HEK293T (cell line): ENCODE results near the gene MEPCE.

Experiments used
- CTCF ChIA-PET: fragments of 350-600 bp; formaldehyde crosslinking; extraction: SDS; loops from one replicate; lab custom pipeline; 2021; ENCODE audit warnings: antibody characterized with exemption, inconsistent platforms; lab: Yijun Ruan, JAX
- POLR2A ChIA-PET: fragments of 350-600 bp; formaldehyde crosslinking; extraction: SDS; loops from one replicate; lab custom pipeline; 2020; ENCODE audit warnings: antibody characterized with exemption, inconsistent platforms; lab: Yijun Ruan, JAX
- DNase-seq: peaks from one replicate; pipeline ENCODE4 v3.0.0; 2012; ENCODE audit warnings: mixed read lengths; ENCODE audit errors: extremely low spot score
- ARNT ChIP-seq: fragments of 450-650 bp; IDR thresholded peaks from 2 replicates; pipeline ENCODE4 v1.6.1; 2017; ENCODE audit warnings: mild to moderate bottlenecking
- BHLHE40 ChIP-seq: fragments of 450-650 bp; IDR thresholded peaks from 2 replicates; pipeline ENCODE4 v1.6.1; 2016; ENCODE audit warnings: mild to moderate bottlenecking, moderate library complexity, borderline replicate concordance
- CTBP1 ChIP-seq: fragments of 450-650 bp; IDR thresholded peaks from 2 replicates; pipeline ENCODE4 v1.6.1; 2016; ENCODE audit warnings: borderline replicate concordance
- ELF4 ChIP-seq: fragments of 450-650 bp; IDR thresholded peaks from 2 replicates; pipeline ENCODE4 v1.6.1; 2017; ENCODE audit warnings: antibody characterized with exemption
- FOXA1 ChIP-seq: fragments of 450-650 bp; IDR thresholded peaks from 2 replicates; pipeline ENCODE4 v1.6.1; 2016; ENCODE audit warnings: mild to moderate bottlenecking
- FOXK2 ChIP-seq: fragments of 450-650 bp; IDR thresholded peaks from 2 replicates; pipeline ENCODE4 v1.6.1; 2016; ENCODE audit warnings: mild to moderate bottlenecking
- FOXM1 ChIP-seq: fragments of 450-650 bp; IDR thresholded peaks from 2 replicates; pipeline ENCODE4 v1.6.1; 2017; ENCODE audit warnings: mild to moderate bottlenecking, borderline replicate concordance
- HDGF ChIP-seq: fragments of 450-650 bp; IDR thresholded peaks from 2 replicates; pipeline ENCODE4 v1.6.1; 2017; ENCODE audit warnings: antibody characterized with exemption, borderline replicate concordance
- L3MBTL2 ChIP-seq: fragments of 450-650 bp; conservative IDR thresholded peaks from 2 replicates; pipeline ENCODE4 v1.6.1; 2016; ENCODE audit warnings: mild to moderate bottlenecking
- LEF1 ChIP-seq: fragments of 450-650 bp; IDR thresholded peaks from 2 replicates; pipeline ENCODE4 v1.6.1; 2017; ENCODE audit warnings: mild to moderate bottlenecking, borderline replicate concordance
- NFRKB ChIP-seq: fragments of 450-650 bp; IDR thresholded peaks from 2 replicates; pipeline ENCODE4 v1.6.1; 2016; ENCODE audit warnings: mild to moderate bottlenecking, moderate library complexity
- PKNOX1 ChIP-seq: fragments of 450-650 bp; IDR thresholded peaks from 2 replicates; pipeline ENCODE4 v1.6.1; 2016
- SP1 ChIP-seq: fragments of 450-650 bp; IDR thresholded peaks from 2 replicates; pipeline ENCODE4 v1.6.1; 2017
- SUZ12 ChIP-seq: fragments of 450-650 bp; IDR thresholded peaks from 2 replicates; pipeline ENCODE4 v1.6.1; 2016; ENCODE audit warnings: mild to moderate bottlenecking
- TARDBP ChIP-seq: fragments of 450-650 bp; IDR thresholded peaks from 2 replicates; pipeline ENCODE4 v1.6.1; 2016
- ZNF384 ChIP-seq: fragments of 450-650 bp; IDR thresholded peaks from 2 replicates; pipeline ENCODE4 v1.6.1; 2016

Gene MEPCE

GRCh38 chr7:100431286-100431735 lies 1.7 kb downstream of the MEPCE start:
- TF ChIP-seq NFRKB (no peak), ELF4 (no peak), SP1 (no peak), FOXA1 (no peak), L3MBTL2 (no peak), SUZ12 (no peak), FOXM1 (no peak), TARDBP (no peak), CTBP1 (no peak), ZNF384 (no peak)

GRCh38 chr7:100432053-100432452 lies 2.4 kb downstream of the MEPCE start:
- POLR2A ChIA-PET: interaction anchor here (1.6 kb wide), 1 partner anchor 22 kb away, joined by 3 read pairs; no protein-coding TSS in a partner anchor
- CTCF ChIA-PET: no interaction called here
- no peak for DNase-seq
- TF ChIP-seq ELF4 (no peak), LEF1 (no peak), ZNF384 (no peak)

More at GRCh38 chr7:100431286-100431735, 1.7 kb downstream of the MEPCE start:
- ChIA-PET POLR2A (interaction anchor here (3.6 kb wide), 1 partner anchor 19 kb away, joined by 25 read pairs; no protein-coding TSS in a partner anchor), CTCF (no interaction called here)
- no peak for DNase-seq

GRCh38 chr7:100432621-100433275 lies 3.1 kb downstream of the MEPCE start:
- no peak for DNase-seq
- CTCF ChIA-PET: no interaction called here
- POLR2A ChIA-PET: interaction anchor here (1.6 to 2.0 kb wide), 2 partner anchors 10 to 22 kb away, joined by 3 to 7 read pairs; no protein-coding TSS in a partner anchor
- TF ChIP-seq L3MBTL2 (no peak), ARNT (no peak), LEF1 (no peak), FOXM1 (no peak), HDGF (no peak)

- POLR2A ChIA-PET: interaction anchor here (1.6 to 2.0 kb wide), 3 partner anchors 10 to 21 kb away, joined by 3 to 7 read pairs (median 5); no protein-coding TSS in a partner anchor
- DNase-seq: no peak
- CTCF ChIA-PET: no interaction called here
- no peak for TF ChIP-seq ELF4
- TF ChIP-seq FOXM1: no peak
Measured at GRCh38 chr7:100433276-100433591, 3.6 kb downstream of the MEPCE start.

- no peak for TF ChIP-seq ZNF384
- no peak for TF ChIP-seq FOXK2
- TF ChIP-seq HDGF: no peak
- TF ChIP-seq ARNT: no peak
- no peak for TF ChIP-seq CTBP1
- no peak for TF ChIP-seq LEF1
- TF ChIP-seq ELF4: no peak
- no peak for TF ChIP-seq NFRKB
- no peak for TF ChIP-seq FOXM1
- TF ChIP-seq L3MBTL2: no peak
- no peak for TF ChIP-seq TARDBP
- TF ChIP-seq PKNOX1: no peak
- TF ChIP-seq SP1: no peak
- TF ChIP-seq BHLHE40: no peak
- TF ChIP-seq SUZ12: no peak
- TF ChIP-seq FOXA1: no peak
- ChIA-PET CTCF (no interaction called here), POLR2A (interaction anchor here (1.6 to 3.5 kb wide), 4 partner anchors 9 to 21 kb away, joined by 3 to 28 read pairs (median 6); no protein-coding TSS in a partner anchor)
- DNase-seq: no peak
Measured at GRCh38 chr7:100433592-100434296, 4.1 kb downstream of the MEPCE start.

GRCh38 chr7:100434297-100435144 lies 4.9 kb downstream of the MEPCE start:
- POLR2A ChIA-PET: interaction anchor here (0.8 to 3.5 kb wide), 4 partner anchors 9 to 16 kb away, joined by 3 to 28 read pairs (median 6); no protein-coding TSS in a partner anchor
- TF ChIP-seq LEF1 (no peak), CTBP1 (no peak), ELF4 (no peak), L3MBTL2 (no peak), SP1 (no peak), SUZ12 (no peak), FOXM1 (no peak), FOXK2 (no peak), FOXA1 (no peak), HDGF (no peak), ZNF384 (no peak), ARNT (no peak), NFRKB (no peak), BHLHE40 (no peak), TARDBP (no peak), PKNOX1 (no peak)
- DNase-seq: no peak
- CTCF ChIA-PET: interaction anchor here (1.3 kb wide), 1 partner anchor 10 kb away, joined by 4 read pairs; no protein-coding TSS in a partner anchor
